ENCODE measurements around the gene KARS1.

The KARS1 gene

DNA sequence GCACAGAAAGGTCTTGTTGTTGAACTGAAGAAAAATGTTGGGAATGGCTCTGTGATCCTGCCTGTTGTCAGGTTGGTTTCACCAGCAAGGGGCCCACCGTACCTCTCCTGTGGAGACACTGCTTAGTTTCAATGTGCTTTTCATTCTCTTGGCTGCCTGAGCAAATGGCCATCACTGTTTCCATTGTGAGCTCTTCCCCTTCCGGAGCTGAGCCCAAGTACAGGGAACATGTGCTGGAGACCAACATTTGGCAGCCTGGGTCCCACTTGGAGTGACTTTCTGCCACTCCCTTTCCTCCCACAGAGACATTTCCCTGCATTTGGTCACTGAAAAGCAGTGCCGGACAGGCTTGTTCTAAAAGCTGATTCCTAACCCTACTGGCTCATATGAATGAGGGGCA lies 58.2 kb downstream of the KARS1 start:
- no peaks in the 10 kb centered on the region for H3K27me3 Mint-ChIP-seq
- DNase-seq = no peak
- H3K4me1 Mint-ChIP-seq = peaks cover 10% of the 10 kb centered on the region
- H3K27ac Mint-ChIP-seq = no peak overlapping the region
- no peak overlapping the region for H3K4me3 Mint-ChIP-seq
- H3K36me3 Mint-ChIP-seq = peaks cover 6% of the 10 kb centered on the region
- H3K9me3 Mint-ChIP-seq = no peaks in the 10 kb centered on the region
- CTCF ChIA-PET = no interaction called here

DNA sequence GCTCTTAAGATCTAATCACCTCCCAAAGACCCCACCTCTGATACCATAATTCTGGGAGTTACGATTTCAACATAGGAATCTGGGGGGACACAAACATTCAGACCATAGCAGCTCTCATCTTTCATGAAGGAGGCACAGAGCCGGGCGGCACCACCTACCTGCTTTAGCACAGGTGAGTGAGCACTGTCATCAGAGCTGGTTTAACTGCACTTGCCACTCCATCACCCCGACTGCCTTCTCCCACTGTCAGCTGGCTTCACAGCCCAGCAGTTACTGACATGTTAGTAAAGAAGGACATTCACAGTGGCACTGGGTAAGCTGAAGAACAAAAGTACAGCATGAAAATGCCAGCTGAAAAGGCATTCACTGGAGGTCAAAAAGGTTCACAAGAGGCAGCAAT lies 58.7 kb downstream of the KARS1 start:
- no peaks in the 10 kb centered on the region for H3K9me3 Mint-ChIP-seq
- DNase-seq = no peak

DNA sequence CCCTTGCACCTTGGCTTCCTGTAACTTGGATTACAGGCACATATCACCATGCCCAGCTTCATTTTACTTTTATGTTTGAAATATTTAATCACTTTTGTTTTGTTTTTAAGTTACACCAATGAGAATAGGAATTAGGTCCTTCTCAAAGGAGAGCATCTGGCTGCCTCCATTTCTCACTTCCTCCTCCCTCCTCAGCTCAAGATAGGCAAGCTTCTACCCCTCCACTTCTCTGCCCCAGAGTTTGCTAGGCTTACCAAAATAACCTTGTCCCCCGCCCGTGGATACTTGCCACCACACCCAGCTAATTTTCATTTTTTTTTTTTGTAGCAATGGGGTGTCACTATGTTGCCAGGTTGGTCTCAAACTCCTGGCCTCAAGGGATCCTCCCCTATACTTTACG lies 63.4 kb downstream of the KARS1 start:
- Mint-ChIP-seq H3K9me3 (no peaks in the 10 kb centered on the region), H3K27me3 (no peaks in the 10 kb centered on the region), H3K4me3 (no peak overlapping the region), H3K36me3 (peaks cover 5% of the 10 kb centered on the region), H3K4me1 (no peaks in the 10 kb centered on the region), H3K27ac (no peak overlapping the region)
- CTCF ChIA-PET = no interaction called here
- no peak for DNase-seq

More for the DNA sequence above, 58.7 kb downstream of the KARS1 start:
- CTCF ChIA-PET = no interaction called here
- Mint-ChIP-seq H3K36me3 (peaks cover 5% of the 10 kb centered on the region), H3K27ac (no peak overlapping the region), H3K4me3 (no peak overlapping the region), H3K27me3 (no peaks in the 10 kb centered on the region), H3K4me1 (peaks cover 4% of the 10 kb centered on the region)

DNA sequence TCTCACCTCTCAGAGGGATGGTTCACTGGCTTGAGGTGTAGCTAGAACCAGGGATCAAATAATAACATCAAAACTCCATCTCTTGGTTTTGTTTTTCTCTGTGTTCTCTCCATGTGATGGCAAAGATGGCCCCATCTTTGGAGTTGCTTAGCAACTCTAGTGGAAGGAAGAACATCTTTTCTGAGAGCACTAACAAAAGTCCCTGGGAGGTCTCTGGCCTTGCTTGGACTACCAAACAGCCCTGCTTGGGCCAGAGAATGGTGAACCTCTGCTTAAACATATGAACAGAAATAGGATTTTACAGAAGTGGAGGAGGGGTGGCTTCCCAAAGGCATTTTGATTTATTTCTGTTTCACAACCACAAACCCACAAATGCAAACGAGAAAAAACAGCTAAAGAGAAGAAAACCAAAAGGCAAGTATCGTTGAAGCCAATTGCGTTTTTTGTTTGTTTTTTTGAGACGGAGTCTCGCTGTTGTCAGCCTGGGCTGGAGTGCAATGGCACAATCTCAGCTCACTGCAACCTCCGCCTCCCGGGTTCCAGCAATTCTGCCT lies 68.1 kb downstream of the KARS1 start:
- no peak overlapping the region for H3K4me3 Mint-ChIP-seq
- peaks cover 4% of the 10 kb centered on the region for H3K4me1 Mint-ChIP-seq
- H3K36me3 Mint-ChIP-seq = peaks cover 32% of the 10 kb centered on the region
- no peak for DNase-seq
- no peaks in the 10 kb centered on the region for H3K27me3 Mint-ChIP-seq
- H3K9me3 Mint-ChIP-seq = no peaks in the 10 kb centered on the region
- CTCF ChIA-PET = interaction anchor here (1.0 kb wide), 1 partner anchor 42 kb away, joined by 3 read pairs; no protein-coding TSS in a partner anchor
- no peak overlapping the region for H3K27ac Mint-ChIP-seq

DNA sequence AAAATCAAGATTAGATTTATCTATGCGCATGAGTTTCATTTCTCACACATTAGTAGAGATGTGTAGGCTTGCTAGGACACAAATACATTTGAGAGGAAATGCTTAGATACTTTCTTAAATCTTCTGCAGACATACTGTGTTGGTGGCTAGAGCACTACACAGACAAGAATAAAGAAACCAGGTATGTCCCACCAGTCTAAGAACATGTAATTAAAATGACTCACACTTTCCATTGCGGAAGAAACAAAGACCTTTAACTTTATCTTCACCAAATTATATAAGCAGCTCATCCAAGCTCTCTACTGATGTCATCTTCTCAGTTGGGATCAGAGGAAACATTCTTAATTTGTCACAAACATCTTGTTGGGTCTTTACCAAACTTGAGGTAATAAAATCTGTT lies 68.7 kb downstream of the KARS1 start:
- CTCF ChIA-PET = interaction anchor here (1.0 kb wide), 1 partner anchor 43 kb away, joined by 3 read pairs; no protein-coding TSS in a partner anchor
- H3K27me3 Mint-ChIP-seq = no peaks in the 10 kb centered on the region
- H3K27ac Mint-ChIP-seq = no peak overlapping the region
- no peak for DNase-seq
- no peak overlapping the region for H3K4me3 Mint-ChIP-seq
- no peaks in the 10 kb centered on the region for H3K9me3 Mint-ChIP-seq
- peaks cover 37% of the 10 kb centered on the region for H3K36me3 Mint-ChIP-seq
- H3K4me1 Mint-ChIP-seq = peaks cover 4% of the 10 kb centered on the region

DNA sequence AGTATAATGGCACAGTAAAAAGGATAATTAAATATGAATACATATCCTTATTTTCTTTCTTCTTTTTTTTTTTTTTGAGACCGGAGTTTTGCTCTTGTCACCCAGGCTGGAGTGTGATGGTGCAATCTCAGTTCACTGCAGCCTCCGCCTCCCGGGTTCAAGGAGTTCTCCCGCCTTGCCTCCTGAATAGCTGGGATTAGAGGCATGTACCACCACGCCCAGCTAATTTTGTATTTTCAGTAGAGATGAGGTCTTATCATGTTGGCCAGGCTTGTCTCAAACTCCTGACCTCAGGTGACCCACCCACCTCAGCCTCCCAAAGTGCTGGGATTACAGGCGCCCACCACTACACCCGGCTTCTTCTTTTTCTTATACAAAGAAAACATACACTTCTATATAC lies 69.3 kb downstream of the KARS1 start:
- no peak for DNase-seq
- peaks cover 4% of the 10 kb centered on the region for H3K4me1 Mint-ChIP-seq
- peaks cover 40% of the 10 kb centered on the region for H3K36me3 Mint-ChIP-seq
- no peak overlapping the region for H3K27ac Mint-ChIP-seq
- CTCF ChIA-PET = no interaction called here
- no peaks in the 10 kb centered on the region for H3K9me3 Mint-ChIP-seq
- H3K27me3 Mint-ChIP-seq = no peaks in the 10 kb centered on the region
- H3K4me3 Mint-ChIP-seq = no peak overlapping the region
